ENCODE measurements around the gene FAM181A.
A peak's percentile ranks its signal among the peaks of the same experiment; 100 is the strongest.

The FAM181A gene

GRCh38 chr14:93905623-93906022 lies 21.5 kb upstream of the FAM181A start:
- no peak for DNase-seq

GRCh38 chr14:93906341-93907329 lies 20.5 kb upstream of the FAM181A start:
- DNase-seq: peak; percentile 12

- DNase-seq: no peak
Observed at GRCh38 chr14:93909429-93910128, 17.6 kb upstream of the FAM181A start.

GRCh38 chr14:93911975-93912615 lies 15.0 kb upstream of the FAM181A start:
- DNase-seq: no peak

- no peak for DNase-seq
Observed at GRCh38 chr14:93912782-93913181, 14.4 kb upstream of the FAM181A start.

- DNase-seq: no peak
Observed at GRCh38 chr14:93914278-93914677, 12.9 kb upstream of the FAM181A start.

GRCh38 chr14:93915070-93915705 lies 12.0 kb upstream of the FAM181A start:
- no peak for DNase-seq

GRCh38 chr14:93915800-93916199 lies 11.3 kb upstream of the FAM181A start:
- DNase-seq: no peak

- DNase-seq: no peak
Observed at GRCh38 chr14:93916498-93916897, 10.6 kb upstream of the FAM181A start.

GRCh38 chr14:93917141-93917540 lies 10.0 kb upstream of the FAM181A start:
- no peak for DNase-seq

GRCh38 chr14:93921001-93921806 lies 5.9 kb upstream of the FAM181A start:
- no peak for DNase-seq

GRCh38 chr14:93923626-93924025 lies 3.5 kb upstream of the FAM181A start:
- DNase-seq: no peak

- no peak for DNase-seq
Observed at GRCh38 chr14:93924592-93925355, 2.4 kb upstream of the FAM181A start.

- no peak for DNase-seq
Observed at GRCh38 chr14:93925374-93925895, 1.7 kb upstream of the FAM181A start.

- no peak for DNase-seq
Observed at GRCh38 chr14:93926245-93926872, 785 bp upstream of the FAM181A start.

GRCh38 chr14:93927800-93928145 lies 629 bp downstream of the FAM181A start:
- DNase-seq: no peak

GRCh38 chr14:93928184-93929047 lies 1.3 kb downstream of the FAM181A start:
- no peak for DNase-seq

GRCh38 chr14:93929048-93929535 lies 1.9 kb downstream of the FAM181A start:
- DNase-seq: no peak

GRCh38 chr14:93929657-93930056 lies 2.5 kb downstream of the FAM181A start:
- DNase-seq: no peak
